ENCODE measurements around the gene IL27RA.
A peak's percentile ranks its signal among the peaks of the same experiment; 100 is the strongest.

Gene IL27RA

DNA sequence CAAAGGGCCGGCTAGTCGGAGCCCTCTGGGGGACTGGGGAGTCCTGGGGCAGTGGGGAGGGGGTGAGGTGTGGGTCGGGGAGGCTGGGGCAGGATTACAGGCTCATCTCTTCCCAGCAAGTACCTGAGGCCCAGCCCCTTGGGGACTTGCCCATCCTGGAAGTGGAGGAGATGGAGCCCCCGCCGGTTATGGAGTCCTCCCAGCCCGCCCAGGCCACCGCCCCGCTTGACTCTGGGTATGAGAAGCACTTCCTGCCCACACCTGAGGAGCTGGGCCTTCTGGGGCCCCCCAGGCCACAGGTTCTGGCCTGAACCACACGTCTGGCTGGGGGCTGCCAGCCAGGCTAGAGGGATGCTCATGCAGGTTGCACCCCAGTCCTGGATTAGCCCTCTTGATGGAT lies 20.4 kb downstream of the IL27RA start:
- H3K27me3 Mint-ChIP-seq: no peaks in the 10 kb centered on the region
- no peaks in the 10 kb centered on the region for H3K9me3 Mint-ChIP-seq
- DNase-seq: no peak
- no peak overlapping the region for H3K4me3 Mint-ChIP-seq
- peak overlapping the region; percentile 16 to 75 for H3K27ac Mint-ChIP-seq
- H3K36me3 Mint-ChIP-seq (ENCODE audit: insufficient read depth): peaks cover 65% of the 10 kb centered on the region
- H3K4me1 Mint-ChIP-seq (ENCODE audit: low read depth in 2 of 2): peaks cover 5% of the 10 kb centered on the region in 2 donors
- ATAC-seq (replicated peaks): no peak

DNA sequence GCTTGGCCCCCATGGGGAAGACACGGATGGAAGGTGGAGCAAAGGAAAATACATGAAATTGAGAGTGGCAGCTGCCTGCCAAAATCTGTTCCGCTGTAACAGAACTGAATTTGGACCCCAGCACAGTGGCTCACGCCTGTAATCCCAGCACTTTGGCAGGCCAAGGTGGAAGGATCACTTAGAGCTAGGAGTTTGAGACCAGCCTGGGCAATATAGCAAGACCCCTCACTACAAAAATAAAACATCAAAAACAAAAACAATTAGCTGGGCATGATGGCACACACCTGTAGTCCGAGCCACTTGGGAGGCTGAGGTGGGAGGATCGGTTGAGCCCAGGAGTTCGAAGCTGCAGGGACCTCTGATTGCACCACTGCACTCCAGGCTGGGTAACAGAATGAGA lies 20.9 kb downstream of the IL27RA start:
- Mint-ChIP-seq H3K4me1 (ENCODE audit: low read depth in 2 of 2) (peaks cover 5% of the 10 kb centered on the region in 2 donors), H3K9me3 (no peaks in the 10 kb centered on the region), H3K27me3 (peaks cover 0 to 2% of the 10 kb centered on the region in 2 donors), H3K27ac (peak overlapping the region; percentile 16 to 46), H3K4me3 (no peak overlapping the region), H3K36me3 (ENCODE audit: insufficient read depth) (peaks cover 60% of the 10 kb centered on the region)
- ATAC-seq (replicated peaks) (no peak), DNase-seq (no peak)

DNA sequence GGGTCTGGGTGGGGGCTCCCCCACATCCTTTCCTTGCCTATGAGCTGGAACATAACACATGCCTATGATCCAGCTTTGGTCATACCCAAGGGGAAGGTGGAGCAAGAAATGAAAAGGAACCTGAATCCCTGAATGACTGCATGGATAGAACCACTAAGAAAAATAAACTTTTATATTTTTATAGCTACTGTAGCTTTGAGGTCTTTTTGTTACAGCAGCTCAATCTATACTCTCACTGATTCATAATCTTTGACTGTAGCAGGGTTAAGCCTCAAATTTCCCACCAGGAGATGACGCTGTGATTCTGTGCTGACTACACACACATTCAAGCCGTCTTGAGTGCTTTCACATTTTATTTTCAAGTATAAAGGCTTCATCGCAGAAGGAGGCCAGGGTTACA lies 21.5 kb downstream of the IL27RA start:
- no peak for ATAC-seq (replicated peaks)

DNA sequence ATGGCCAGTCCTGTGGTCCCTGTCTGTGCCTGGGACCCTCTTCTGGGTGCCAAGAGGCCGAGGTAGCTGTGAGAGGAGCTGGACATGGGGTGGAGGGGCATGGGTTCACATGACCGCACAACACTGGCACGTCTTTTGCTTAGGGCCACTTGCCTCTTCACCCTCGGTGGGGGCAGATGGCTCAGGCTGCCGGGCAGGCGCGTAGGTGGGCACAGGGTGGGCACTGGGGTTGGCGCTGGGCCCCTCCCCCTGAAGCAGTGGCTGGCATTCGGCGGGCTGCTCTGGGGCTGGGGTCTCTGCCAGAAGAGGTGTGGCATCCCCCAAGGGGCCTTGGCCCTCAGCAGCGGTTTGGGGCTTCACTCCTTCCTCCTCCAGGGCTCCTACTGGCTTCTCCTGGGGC lies 21.9 kb downstream of the IL27RA start:
- H3K36me3 Mint-ChIP-seq (ENCODE audit: insufficient read depth): peaks cover 50% of the 10 kb centered on the region
- H3K4me1 Mint-ChIP-seq (ENCODE audit: low read depth in 2 of 2): peaks cover 11 to 15% of the 10 kb centered on the region in 2 donors
- H3K27ac Mint-ChIP-seq: peak overlapping the region in 1 of 2 donors; percentile 59
- H3K4me3 Mint-ChIP-seq: no peak overlapping the region
- ATAC-seq (replicated peaks) (no peak), DNase-seq (no peak)
- peaks cover 10 to 12% of the 10 kb centered on the region in 2 donors for H3K27me3 Mint-ChIP-seq
- no peaks in the 10 kb centered on the region for H3K9me3 Mint-ChIP-seq

More for the DNA sequence above, 21.5 kb downstream of the IL27RA start:
- H3K4me3 Mint-ChIP-seq: no peak overlapping the region
- no peak for DNase-seq
- no peaks in the 10 kb centered on the region for H3K9me3 Mint-ChIP-seq
- peaks cover 9 to 10% of the 10 kb centered on the region in 2 donors for H3K4me1 Mint-ChIP-seq (ENCODE audit: low read depth in 2 of 2)
- H3K36me3 Mint-ChIP-seq (ENCODE audit: insufficient read depth): peaks cover 54% of the 10 kb centered on the region
- peaks cover 5 to 8% of the 10 kb centered on the region in 2 donors for H3K27me3 Mint-ChIP-seq
- H3K27ac Mint-ChIP-seq: peak overlapping the region in 1 of 2 donors; percentile 46

DNA sequence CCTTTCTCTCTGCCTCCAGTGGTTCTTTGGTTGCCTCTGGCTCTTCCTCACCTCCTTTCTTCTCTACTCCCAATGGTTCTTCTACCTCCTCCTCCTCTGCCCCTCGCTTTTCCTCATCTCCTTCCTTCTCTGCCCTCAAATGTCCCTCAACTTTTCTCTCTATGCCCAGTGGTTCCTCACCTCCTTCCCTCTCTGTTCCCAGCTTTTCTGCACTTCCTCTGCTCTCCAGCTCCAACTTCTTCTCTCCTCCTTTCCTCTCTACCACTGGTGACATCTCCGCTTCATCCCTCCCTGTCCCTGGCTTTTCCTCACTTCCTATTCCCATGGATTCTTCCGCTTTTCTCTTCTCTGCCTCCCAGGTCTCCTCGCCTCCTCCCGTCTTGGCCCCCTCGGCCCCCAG lies 22.5 kb downstream of the IL27RA start:
- Mint-ChIP-seq H3K36me3 (ENCODE audit: insufficient read depth) (peaks cover 47% of the 10 kb centered on the region), H3K27me3 (peaks cover 16 to 18% of the 10 kb centered on the region in 2 donors), H3K27ac (peak overlapping the region in 1 of 2 donors; percentile 59), H3K4me3 (no peak overlapping the region), H3K9me3 (no peaks in the 10 kb centered on the region), H3K4me1 (ENCODE audit: low read depth in 2 of 2) (peaks cover 16 to 20% of the 10 kb centered on the region in 2 donors)
- DNase-seq (no peak), ATAC-seq (replicated peaks) (no peak)

DNA sequence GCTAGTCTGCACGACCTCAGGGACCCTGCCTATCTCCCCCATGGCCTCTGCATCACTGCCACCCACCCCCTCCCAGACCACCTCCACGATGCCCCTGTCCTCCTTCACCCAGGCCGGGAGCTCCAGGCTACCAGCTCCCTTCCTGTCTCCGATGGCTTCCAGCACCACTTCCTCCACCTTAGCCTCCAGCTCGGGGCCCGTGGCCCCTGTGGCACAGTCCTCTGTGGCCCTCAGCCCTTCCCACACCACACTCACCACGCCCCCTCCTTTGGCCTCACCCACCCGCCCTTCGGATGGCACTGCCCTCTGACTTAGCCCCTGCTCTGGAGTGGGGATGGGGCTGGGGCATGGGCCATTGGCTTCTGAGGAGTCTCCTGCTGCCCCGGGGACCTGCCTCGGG lies 23.2 kb downstream of the IL27RA start:
- Mint-ChIP-seq H3K9me3 (no peaks in the 10 kb centered on the region), H3K36me3 (ENCODE audit: insufficient read depth) (peaks cover 40% of the 10 kb centered on the region), H3K4me1 (ENCODE audit: low read depth in 2 of 2) (peaks cover 18 to 20% of the 10 kb centered on the region in 2 donors), H3K27me3 (peaks cover 22 to 24% of the 10 kb centered on the region in 2 donors), H3K4me3 (no peak overlapping the region), H3K27ac (peak overlapping the region in 1 of 2 donors; percentile 59)
- DNase-seq (no peak), ATAC-seq (replicated peaks) (no peak)

DNA sequence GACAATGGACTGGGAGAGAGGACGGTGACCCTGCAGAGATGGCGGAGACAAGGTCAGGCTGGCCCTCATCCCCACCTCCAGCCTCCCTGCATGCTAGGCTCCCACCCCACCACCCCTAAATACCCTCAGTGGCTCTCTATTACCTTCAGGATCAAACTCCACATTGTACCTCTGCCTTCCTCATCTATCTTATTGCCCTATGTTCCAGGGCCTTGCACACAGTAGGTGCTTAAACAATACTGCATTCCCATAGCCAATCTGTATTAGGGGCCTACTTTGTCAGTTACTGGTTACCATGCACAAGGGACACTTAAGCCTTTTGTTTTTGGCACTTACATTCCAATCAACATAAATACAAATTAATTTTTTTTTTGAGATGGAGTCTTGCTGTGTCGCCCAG lies 23.8 kb downstream of the IL27RA start:
- ATAC-seq (replicated peaks) (no peak), DNase-seq (no peak)
- Mint-ChIP-seq H3K4me3 (no peak overlapping the region), H3K9me3 (no peaks in the 10 kb centered on the region), H3K27ac (peak overlapping the region in 1 of 2 donors; percentile 62), H3K36me3 (ENCODE audit: insufficient read depth) (peaks cover 34% of the 10 kb centered on the region), H3K27me3 (peaks cover 25 to 30% of the 10 kb centered on the region in 2 donors), H3K4me1 (ENCODE audit: low read depth in 2 of 2) (peaks cover 19 to 20% of the 10 kb centered on the region in 2 donors)

DNA sequence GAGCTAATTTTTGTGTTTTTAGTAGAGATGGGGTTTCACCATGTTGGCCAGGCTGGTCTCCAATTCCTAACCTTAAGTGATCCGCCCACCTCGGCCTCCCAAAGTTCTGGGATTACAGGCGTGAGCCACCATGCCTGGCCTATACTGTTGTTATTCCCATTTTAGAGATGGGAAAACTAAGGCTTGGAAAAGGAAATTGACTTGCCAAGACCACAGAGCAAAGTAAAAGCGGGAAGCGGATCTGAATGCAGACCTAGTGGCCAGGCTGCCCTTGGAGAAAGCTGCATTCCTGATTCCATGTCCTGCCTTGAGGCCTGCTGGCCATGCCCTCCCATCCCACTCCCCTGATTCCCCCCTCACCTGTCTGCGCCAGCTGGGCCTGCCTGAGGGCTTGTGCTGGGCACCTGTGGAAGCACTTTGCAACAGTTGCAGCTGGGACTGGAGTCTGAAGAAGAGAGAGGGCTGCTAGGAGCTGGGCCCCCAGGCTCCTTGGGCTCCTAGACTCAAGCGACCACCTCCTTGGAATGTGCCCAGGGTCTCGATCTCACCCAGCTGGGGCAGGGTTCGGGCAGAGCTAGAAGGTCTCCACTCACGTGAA lies 24.6 kb downstream of the IL27RA start:
- peaks cover 25 to 35% of the 10 kb centered on the region in 2 donors for H3K27me3 Mint-ChIP-seq
- peaks cover 19 to 20% of the 10 kb centered on the region in 2 donors for H3K4me1 Mint-ChIP-seq (ENCODE audit: low read depth in 2 of 2)
- H3K4me3 Mint-ChIP-seq: no peak overlapping the region
- no peaks in the 10 kb centered on the region for H3K9me3 Mint-ChIP-seq
- ATAC-seq (replicated peaks) (no peak), DNase-seq (no peak)
- peaks cover 26% of the 10 kb centered on the region for H3K36me3 Mint-ChIP-seq (ENCODE audit: insufficient read depth)
- H3K27ac Mint-ChIP-seq: no peak overlapping the region

DNA sequence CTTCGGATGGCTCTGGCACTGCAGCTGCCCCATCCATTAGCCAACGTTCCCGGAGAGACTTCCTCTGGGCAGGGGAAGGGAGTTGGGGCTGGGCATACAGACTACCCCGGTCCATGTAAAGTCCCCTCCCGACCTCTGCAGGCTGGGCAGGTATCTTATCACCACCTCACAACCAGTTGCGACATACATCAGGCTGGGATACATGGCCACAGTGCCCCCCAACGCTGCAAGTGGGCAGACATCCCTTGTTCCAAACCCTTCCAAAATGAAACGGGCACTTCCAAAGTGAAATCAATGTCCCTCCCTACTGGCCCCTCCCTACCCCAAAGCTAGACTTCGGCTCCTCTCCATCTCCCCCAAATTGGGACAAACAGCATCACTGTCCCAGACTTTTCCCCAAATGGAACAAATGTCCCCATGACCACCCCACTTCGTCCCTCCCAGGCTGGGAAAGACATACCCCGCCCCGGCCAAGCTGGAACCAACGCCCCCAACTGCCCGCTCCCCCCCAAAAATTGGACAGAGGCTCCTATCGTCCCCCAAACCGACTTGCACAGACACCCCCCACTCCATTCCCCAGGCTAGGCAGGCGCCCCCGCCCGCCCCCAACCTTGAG lies 25.3 kb downstream of the IL27RA start:
- H3K27me3 Mint-ChIP-seq: peaks cover 25 to 42% of the 10 kb centered on the region in 2 donors

DNA sequence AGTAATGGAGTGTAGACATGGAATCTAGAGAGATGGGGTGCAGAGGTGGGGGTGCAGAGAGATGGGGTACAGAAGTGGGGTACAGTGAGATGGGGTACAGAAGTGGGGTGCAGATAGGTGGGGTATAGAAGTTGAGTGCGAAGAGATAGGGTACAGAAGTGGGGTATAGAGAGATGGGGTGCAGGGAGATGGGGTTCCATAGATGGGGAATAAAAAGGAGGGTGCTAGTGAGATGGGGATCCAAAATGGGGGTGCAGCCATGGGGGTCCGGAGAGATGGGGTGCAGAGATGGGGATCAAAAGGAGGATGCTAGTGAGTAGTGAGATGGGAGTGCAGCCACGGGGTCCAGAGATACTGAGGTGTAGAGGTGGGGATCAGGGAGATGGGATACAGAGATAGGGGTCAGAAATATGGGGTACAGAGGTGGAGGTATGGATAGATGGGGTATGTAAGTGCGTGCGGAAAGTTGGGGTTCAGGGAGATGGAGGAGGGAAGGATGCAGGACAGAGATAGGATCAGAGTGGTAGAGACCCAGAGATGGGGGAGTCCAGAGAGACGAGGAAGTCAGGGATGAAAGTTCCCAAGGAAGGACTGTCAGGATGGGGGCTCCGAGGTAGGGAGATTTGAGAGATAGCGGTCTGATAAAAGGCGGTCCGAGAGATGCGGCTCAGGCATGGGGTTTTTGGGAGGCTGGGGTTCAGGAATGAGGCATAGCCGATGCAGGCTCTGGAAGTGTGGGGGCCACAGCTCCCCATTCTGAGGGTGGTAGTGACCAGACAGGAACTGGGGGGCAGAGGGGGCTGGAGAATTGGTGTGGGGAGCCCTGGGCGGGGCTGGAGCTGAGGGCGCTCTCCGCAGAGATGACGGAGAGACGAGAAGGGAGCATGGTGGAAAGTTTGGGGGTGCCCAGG lies 26.9 kb downstream of the IL27RA start:
- Mint-ChIP-seq H3K9me3 (no peaks in the 10 kb centered on the region), H3K27me3 (peaks cover 25 to 45% of the 10 kb centered on the region in 2 donors), H3K4me1 (ENCODE audit: low read depth in 2 of 2) (peaks cover 16 to 20% of the 10 kb centered on the region in 2 donors), H3K36me3 (ENCODE audit: insufficient read depth) (peaks cover 5% of the 10 kb centered on the region), H3K27ac (no peak overlapping the region), H3K4me3 (peak overlapping the region; percentile 74 to 77)
- DNase-seq (no peak), ATAC-seq (replicated peaks) (no peak)

More for the DNA sequence above, 25.3 kb downstream of the IL27RA start:
- H3K4me1 Mint-ChIP-seq (ENCODE audit: low read depth in 2 of 2): peaks cover 19 to 20% of the 10 kb centered on the region in 2 donors
- DNase-seq: no peak
- peaks cover 19% of the 10 kb centered on the region for H3K36me3 Mint-ChIP-seq (ENCODE audit: insufficient read depth)
- no peaks in the 10 kb centered on the region for H3K9me3 Mint-ChIP-seq
- H3K4me3 Mint-ChIP-seq: peak overlapping the region; percentile 40 to 77
- H3K27ac Mint-ChIP-seq: no peak overlapping the region
- no peak for ATAC-seq (replicated peaks)

DNA sequence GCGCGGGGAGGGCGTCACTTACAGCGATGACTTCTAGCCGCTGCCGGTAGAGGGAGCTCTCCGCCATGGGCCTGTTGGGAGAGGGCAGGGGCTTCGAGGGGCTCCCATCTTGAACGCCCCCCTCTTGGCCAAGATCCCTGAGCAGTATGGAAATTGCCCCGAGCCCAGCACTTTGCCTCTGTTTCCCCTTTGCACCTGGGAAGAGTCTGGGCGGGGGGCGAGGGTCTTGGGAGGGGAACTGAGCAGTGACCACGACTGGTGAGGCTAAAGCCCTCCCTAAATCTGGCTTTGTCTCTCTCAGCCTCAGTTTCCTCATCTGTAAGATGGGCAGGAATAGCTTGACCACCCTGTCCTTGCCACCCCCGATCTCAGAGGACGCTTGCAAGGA lies 27.5 kb downstream of the IL27RA start:
- Mint-ChIP-seq H3K4me1 (ENCODE audit: low read depth in 2 of 2) (peaks cover 16 to 18% of the 10 kb centered on the region in 2 donors), H3K4me3 (peak overlapping the region; percentile 74 to 77), H3K9me3 (no peaks in the 10 kb centered on the region), H3K27me3 (peaks cover 25 to 45% of the 10 kb centered on the region in 2 donors), H3K27ac (no peak overlapping the region), H3K36me3 (ENCODE audit: insufficient read depth) (peaks cover 3% of the 10 kb centered on the region)
- ATAC-seq (replicated peaks): peak; percentile 60
- peak; percentile 51 to 53 (median 52) for DNase-seq

DNA sequence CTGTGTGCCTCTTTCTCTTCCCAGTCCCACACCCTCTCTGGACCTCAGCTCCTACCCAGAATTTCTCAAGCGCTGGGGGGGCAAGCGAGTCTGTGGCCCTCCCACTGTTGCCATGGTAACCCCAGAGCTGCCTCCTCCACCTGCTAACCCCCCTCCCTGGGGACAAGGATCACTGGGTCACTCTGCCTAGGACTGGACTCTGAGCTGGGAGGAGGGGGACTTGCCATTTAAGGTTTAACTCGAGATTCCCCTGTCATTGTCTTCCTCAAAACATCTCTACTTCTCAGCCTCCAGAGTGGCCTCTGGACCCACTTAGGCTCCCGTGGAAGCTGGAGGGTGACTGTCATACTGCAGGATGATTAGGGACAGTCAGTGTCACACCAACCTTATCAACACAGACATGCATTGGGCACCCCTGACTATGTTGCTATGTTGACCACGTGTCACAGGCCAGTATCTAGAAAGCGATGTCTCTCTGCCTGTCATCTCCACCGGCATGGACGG lies 28.1 kb downstream of the IL27RA start:
- no peak overlapping the region for H3K27ac Mint-ChIP-seq
- peaks cover 5% of the 10 kb centered on the region for H3K36me3 Mint-ChIP-seq (ENCODE audit: insufficient read depth)
- peaks cover 15 to 16% of the 10 kb centered on the region in 2 donors for H3K4me1 Mint-ChIP-seq (ENCODE audit: low read depth in 2 of 2)
- no peaks in the 10 kb centered on the region for H3K9me3 Mint-ChIP-seq
- peaks cover 25 to 45% of the 10 kb centered on the region in 2 donors for H3K27me3 Mint-ChIP-seq
- ATAC-seq (replicated peaks) (no peak), DNase-seq (no peak)
- H3K4me3 Mint-ChIP-seq: peak overlapping the region in 1 of 2 donors; percentile 35

DNA sequence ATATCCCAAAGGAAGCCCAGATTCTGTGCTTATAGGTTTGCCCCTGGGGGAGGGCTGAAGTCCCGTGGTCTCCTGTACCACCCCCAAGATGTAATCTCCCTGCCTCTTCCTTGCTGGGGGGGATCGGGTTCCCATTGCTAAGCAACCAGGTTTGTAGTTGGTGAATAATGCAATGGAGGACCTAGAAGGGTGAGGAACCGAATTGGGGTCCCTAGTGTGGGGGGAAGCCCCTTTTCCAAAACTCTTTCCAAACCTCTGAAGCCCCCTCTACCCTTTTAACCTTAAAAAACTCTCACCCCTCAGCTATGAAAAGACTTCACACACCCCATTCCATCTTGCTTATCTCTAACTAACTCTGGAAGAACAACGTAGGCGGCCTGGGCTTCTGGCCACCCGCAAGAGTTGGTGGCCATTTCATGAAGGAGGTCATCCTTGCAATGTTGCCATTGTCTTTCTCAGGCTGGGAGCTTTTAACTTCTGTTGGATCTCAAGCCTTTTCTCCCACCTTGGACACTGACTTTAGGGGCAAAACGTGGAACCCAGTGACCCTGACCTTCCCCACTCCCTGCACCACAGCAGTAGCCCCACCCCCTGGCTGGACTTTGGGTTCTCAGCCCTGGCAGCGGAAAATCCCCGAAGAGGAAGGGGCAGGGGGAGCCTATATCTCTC lies 29.7 kb downstream of the IL27RA start:
- no peak overlapping the region for H3K4me3 Mint-ChIP-seq
- peaks cover 5% of the 10 kb centered on the region for H3K36me3 Mint-ChIP-seq (ENCODE audit: insufficient read depth)
- ATAC-seq (replicated peaks): no peak
- H3K27me3 Mint-ChIP-seq: peaks cover 28 to 47% of the 10 kb centered on the region in 2 donors
- H3K4me1 Mint-ChIP-seq (ENCODE audit: low read depth in 2 of 2): peaks cover 15 to 17% of the 10 kb centered on the region in 2 donors
- no peak overlapping the region for H3K27ac Mint-ChIP-seq
- DNase-seq: no peak
- no peaks in the 10 kb centered on the region for H3K9me3 Mint-ChIP-seq

All from effector memory CD8-positive, alpha-beta T cell (primary cell).